ENCODE data around the gene IFNB1.

The IFNB1 gene

GRCh38 chr9:21070171-21070571, 7.6 kb downstream of the IFNB1 start:
- Histone ChIP-seq H3K9me3 (ENCODE audit: control insufficient read depth, insufficient read depth, low read depth, low read length) (no peaks in the 10 kb centered on the region), H3K4me1 (ENCODE audit: control insufficient read depth, insufficient read depth, low read length) (no peaks in the 10 kb centered on the region), H3K4me3 (ENCODE audit: low read depth, low read length) (no peak overlapping the region), H3K27ac (ENCODE audit: extremely low read depth, low read depth, low read length) (no peak overlapping the region), H3K36me3 (ENCODE audit: control insufficient read depth in 2 of 2, insufficient read depth in 1 of 2, low read length in 2 of 2) (no peaks in the 10 kb centered on the region)
- POLR2A ChIA-PET: no interaction called here
- CTCF ChIA-PET: interaction anchor here (0.6 to 1.4 kb wide), 4 partner anchors 10 to 446 kb away, joined by 3 to 5 read pairs (median 3); no protein-coding TSS in a partner anchor
- TF ChIP-seq ZBTB8A (tag by site-specific recombination; IDR thresholded peaks at IDR 0.05): no peak
- TF ChIP-seq MEIS1 (CRISPR knock-in tag; IDR thresholded peaks at IDR 0.05; ENCODE audit: borderline replicate concordance): no peak
- TF ChIP-seq ZNF148 (tag by site-specific recombination; IDR thresholded peaks at IDR 0.05; ENCODE audit: borderline replicate concordance): no peak
- TF ChIP-seq ZNF560 (tag by site-specific recombination; IDR thresholded peaks at IDR 0.05; ENCODE audit: borderline replicate concordance): no peak
- TF ChIP-seq ZNF571 (tag by site-specific recombination; IDR thresholded peaks at IDR 0.05): no peak

GRCh38 chr9:21060919-21061561, 16.7 kb downstream of the IFNB1 start:
- CTCF ChIA-PET: interaction anchor here (0.7 kb wide), 1 partner anchor 917 kb away, joined by 3 read pairs; no protein-coding TSS in a partner anchor
- TF ChIP-seq ZNF645 (tag by site-specific recombination; IDR thresholded peaks at IDR 0.05) (no peak), PRDM6 (tag by site-specific recombination; IDR thresholded peaks at IDR 0.05) (no peak), ZXDB (tag by site-specific recombination; IDR thresholded peaks at IDR 0.05) (no peak), ZNF610 (tag by site-specific recombination; IDR thresholded peaks at IDR 0.05; ENCODE audit: borderline replicate concordance) (no peak), PRDM2 (tag by site-specific recombination; IDR thresholded peaks at IDR 0.05; ENCODE audit: borderline replicate concordance) (no peak), ZNF398 (tag by site-specific recombination; IDR thresholded peaks at IDR 0.05) (no peak), ZNF561 (tag by site-specific recombination; IDR thresholded peaks at IDR 0.05; ENCODE audit: borderline replicate concordance) (no peak), ZNF10 (tag by site-specific recombination; IDR thresholded peaks at IDR 0.05) (no peak)
- Histone ChIP-seq H3K4me1 (ENCODE audit: control insufficient read depth, insufficient read depth, low read length) (no peaks in the 10 kb centered on the region), H3K36me3 (ENCODE audit: control insufficient read depth in 2 of 2, insufficient read depth in 1 of 2, low read length in 2 of 2) (no peaks in the 10 kb centered on the region), H3K27ac (ENCODE audit: extremely low read depth, low read depth, low read length) (no peak overlapping the region), H3K4me3 (ENCODE audit: low read depth, low read length) (no peak overlapping the region), H3K9me3 (ENCODE audit: control insufficient read depth, insufficient read depth, low read depth, low read length) (no peaks in the 10 kb centered on the region)
- POLR2A ChIA-PET: no interaction called here
